DMS114 treated with DMSO at 0.1 percent for 48 hours (cell line): ENCODE data around the gene PRRC2B.

Experiments used
- DNase-seq: peaks from one replicate; lab custom pipeline; 2025; ENCODE audit not compliant: unreplicated experiment; lab: John Stamatoyannopoulos, UW

Gene PRRC2B

DNA sequence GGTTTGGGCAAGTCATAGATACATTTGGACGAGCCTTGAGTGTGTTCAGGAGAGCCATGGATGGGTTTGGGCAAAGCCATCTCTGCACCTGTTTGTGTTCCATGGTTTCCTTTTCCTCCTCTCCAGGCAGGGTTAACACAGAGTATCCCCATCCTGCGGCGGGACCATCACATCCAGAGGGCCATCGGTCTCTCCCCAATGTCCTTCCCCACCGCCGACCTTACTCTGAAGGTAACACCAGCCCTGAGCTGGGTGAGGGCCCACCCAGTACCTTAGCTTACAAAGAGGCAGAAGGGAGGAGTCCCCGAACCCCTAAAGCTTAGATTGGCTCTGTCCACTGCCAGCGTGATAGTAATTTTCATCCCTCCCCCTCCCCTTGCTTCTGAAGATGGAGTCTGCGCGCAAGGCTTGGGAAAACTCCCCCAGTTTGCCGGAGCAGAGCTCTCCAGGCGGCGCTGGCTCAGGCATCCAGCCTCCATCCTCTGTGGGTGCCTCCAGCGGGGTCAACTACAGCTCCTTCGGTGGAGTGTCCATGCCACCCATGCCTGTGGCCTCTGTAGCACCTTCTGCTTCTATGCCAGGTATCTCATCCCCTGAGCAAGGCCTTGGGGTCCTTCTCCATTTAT lies 90.8 kb downstream of the PRRC2B start:
- DNase-seq, result no peak

GRCh38 chr9:131485206-131485605 lies 91.3 kb downstream of the PRRC2B start:
- no peak for DNase-seq

- no peak for DNase-seq
Measured at GRCh38 chr9:131485728-131486422, 92.0 kb downstream of the PRRC2B start.

GRCh38 chr9:131487001-131487400 lies 93.1 kb downstream of the PRRC2B start:
- DNase-seq, result no peak

DNA sequence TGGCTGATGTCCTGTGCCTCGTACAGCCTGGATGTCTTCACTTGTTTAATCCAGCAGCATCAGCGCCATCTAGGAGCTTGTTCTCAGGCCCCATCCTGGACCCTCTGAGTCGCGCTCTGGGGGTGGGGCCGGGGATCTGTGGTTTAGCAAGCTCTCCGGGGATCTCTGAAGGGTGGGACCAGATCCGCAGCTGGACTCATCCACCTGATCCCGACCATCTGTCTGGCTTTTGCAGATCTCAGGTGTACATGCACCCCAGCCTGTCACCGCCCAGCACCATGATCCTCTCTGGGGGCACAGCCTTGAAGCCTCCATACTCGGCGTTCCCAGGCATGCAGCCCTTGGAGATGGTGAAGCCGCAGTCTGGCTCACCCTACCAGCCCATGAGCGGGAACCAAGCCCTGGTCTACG lies 93.7 kb downstream of the PRRC2B start:
- no peak for DNase-seq

- DNase-seq, result no peak
Measured at GRCh38 chr9:131490514-131490913, 96.6 kb downstream of the PRRC2B start.

GRCh38 chr9:131491001-131491710 lies 97.3 kb downstream of the PRRC2B start:
- no peak for DNase-seq

DNA sequence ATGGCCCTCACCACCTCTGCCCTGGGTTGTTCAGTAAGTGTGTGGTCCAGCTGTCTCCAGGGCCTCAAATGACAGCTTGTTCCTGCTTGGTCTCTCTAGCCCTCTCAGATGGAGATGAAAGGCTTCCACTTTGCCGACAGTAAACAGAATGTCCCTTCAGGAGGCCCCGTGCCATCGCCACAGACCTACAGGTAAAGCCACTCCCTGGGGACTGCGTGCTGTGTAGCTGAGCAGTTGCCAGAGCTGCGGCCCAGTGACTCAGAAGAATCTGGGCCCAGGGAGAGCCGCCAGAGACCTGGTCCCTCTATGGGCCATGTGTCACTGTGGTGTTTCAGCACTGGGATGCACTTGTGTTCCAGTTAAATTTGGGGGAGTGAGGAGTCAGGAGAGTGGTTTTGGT lies 98.2 kb downstream of the PRRC2B start:
- DNase-seq, result no peak

DNA sequence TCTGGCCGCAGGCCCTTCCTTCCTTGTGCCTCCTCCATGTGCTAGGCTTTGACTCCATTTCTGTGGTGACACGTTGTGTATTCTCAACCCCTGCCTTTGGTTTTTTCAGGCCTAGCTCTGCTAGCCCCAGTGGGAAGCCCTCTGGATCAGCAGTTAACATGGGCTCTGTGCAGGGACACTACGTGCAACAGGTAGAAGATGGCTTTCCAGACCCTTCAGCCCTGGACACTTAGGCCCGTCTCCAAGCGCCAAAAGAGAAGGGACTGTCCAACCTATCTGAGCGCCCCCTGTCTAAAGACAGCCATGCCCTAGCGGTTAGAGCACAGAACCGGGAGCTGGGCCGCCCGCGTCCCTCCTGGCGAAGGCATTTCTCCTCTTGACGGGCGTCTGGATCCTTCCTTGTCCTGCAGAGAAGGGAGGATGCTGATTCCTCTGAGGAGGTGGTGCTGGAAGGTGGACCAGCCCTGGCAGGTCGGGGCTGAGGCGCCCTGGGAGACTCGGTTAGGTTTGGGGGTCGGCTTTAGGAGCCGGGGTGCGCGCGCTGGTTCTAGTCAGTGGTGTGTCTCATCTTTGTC lies 100.5 kb downstream of the PRRC2B start:
- no peak for DNase-seq

DNA sequence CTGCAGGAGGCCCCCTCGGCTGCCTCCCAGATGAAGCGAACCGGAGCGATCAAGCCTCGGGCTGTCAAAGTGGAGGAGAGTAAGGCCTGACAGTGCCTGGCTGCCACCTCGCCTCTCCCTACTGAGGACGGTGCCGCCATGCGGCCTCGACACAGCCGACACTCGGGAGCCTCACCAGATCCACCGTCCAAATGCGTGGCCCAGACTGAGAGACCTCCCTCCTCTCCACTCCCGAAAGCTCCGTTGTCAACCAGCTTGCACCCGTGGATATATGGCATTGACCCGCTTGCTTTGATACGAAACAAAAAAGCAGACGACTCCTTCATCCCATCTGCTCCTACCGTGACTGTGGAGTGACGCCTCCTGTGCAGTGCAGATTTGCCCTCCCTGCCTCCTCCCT lies 101.9 kb downstream of the PRRC2B start:
- DNase-seq, result no peak

- DNase-seq, result no peak
Measured at GRCh38 chr9:131496844-131497405, 103.0 kb downstream of the PRRC2B start.

DNA sequence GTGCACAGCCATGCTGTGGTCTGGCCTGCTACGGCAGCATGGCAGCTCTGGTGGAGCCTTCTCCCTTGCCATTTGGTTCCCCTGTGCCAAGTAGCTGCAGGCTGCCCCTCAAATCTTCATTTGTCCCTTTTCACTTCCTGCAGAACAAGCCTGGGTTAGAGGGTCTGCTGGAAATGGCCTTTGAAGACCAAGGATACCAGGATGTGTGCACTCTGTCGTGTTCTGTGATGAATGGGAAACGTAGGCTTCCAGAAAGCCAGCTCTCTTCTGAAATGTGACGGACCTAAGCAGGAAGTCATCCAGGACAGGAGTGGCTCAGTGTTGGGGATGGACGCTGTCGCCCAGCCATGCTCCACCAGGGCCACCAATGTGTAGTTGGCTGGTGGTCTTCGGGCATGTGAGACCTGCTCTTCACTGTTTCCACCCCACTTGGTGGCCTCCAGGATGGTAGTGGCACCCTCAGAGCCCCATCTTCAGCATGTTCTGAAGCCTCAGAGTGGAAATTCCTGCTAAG lies 105.4 kb downstream of the PRRC2B start:
- no peak for DNase-seq

- no peak for DNase-seq
Measured at GRCh38 chr9:131500377-131500776, 106.5 kb downstream of the PRRC2B start.

DNA sequence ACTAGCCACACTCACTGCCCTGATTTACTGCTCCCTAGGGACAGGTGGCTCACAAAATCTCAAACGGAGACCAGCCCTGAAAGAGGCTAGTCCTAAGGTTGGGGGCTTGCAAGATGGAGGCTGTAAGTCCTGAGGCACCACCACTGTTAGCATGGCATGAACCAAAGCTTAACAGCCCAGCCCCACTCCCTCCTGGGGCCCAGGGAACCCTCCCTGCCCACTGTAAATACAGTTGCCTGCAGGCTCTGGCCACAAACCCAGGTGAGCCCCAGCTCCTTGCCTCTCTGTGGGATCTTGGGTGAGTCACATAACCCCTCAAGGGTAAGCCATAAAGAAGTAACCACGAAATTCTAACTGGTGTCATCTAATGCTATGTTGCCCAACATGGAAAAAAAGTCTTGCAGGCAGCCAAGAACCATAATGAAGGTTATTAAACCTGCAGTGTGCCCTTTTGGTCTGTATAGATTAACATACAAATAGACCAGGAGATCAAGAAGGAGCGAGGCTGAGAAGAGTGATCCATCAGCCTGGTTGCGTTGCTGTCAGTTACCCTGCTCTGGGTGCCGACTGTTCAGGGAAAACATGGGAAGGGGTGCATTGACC lies 107.2 kb downstream of the PRRC2B start:
- DNase-seq, result no peak

GRCh38 chr9:131502781-131503625 lies 109.1 kb downstream of the PRRC2B start, which contains the start of gene POMT1:
TSS of gene POMT1 (plus strand) at chr9:131502918. CDS start at chr9:131504219, 1,301 bp downstream.
- peak; percentile 65 for DNase-seq

GRCh38 chr9:131503626-131504465 lies 110.0 kb downstream of the PRRC2B start:
- DNase-seq, result no peak

DNA sequence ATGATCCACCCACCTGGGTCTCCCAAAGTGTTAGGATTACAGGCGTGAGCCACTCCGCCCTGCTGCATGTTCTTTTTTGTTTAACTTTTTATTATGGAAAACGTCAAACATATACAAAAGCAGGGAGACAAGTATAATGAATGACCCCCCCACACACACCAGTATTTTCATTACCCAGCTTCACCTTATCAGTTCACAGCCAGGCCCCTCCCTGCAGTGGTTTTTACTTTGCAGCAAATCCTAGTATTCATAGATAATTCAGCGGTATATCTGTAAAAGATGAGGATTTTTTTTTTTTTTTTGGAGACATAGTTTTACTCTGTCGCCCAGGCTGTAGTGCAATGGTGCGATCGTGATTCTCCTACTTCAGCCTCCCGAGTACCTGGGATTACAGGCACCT lies 111.1 kb downstream of the PRRC2B start:
- DNase-seq, result no peak

DNA sequence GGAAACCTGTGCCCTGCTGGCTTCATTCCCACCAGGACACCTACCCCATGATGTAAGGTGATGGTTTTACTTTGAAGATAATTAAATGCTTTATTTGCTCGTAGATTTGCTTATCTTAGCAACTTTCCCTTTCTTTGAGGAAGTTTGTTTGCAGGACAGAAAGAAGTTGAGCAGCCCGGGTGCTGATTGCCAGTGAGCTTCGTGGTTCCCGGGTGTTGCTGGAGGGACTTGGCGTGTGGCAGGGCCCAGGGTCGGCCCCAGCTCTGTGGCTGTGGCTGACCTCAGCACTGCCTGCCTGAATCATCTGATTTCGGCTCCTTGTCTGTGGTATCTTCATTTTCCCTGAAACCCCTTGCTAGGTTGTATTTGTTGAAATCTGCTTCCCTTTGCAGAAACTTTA lies 117.5 kb downstream of the PRRC2B start:
- DNase-seq, result no peak

GRCh38 chr9:131511880-131512279 lies 118.0 kb downstream of the PRRC2B start:
- DNase-seq, result no peak
